Measurements from ENCODE around the gene TTC33.

The TTC33 gene

GRCh38 chr5:40738502-40738901 is 17.3 kb downstream of the TTC33 start:
- TF ChIP-seq, protein P1, sequence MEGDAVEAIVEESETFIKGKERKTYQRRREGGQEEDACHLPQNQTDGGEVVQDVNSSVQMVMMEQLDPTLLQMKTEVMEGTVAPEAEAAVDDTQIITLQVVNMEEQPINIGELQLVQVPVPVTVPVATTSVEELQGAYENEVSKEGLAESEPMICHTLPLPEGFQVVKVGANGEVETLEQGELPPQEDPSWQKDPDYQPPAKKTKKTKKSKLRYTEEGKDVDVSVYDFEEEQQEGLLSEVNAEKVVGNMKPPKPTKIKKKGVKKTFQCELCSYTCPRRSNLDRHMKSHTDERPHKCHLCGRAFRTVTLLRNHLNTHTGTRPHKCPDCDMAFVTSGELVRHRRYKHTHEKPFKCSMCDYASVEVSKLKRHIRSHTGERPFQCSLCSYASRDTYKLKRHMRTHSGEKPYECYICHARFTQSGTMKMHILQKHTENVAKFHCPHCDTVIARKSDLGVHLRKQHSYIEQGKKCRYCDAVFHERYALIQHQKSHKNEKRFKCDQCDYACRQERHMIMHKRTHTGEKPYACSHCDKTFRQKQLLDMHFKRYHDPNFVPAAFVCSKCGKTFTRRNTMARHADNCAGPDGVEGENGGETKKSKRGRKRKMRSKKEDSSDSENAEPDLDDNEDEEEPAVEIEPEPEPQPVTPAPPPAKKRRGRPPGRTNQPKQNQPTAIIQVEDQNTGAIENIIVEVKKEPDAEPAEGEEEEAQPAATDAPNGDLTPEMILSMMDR (IDR thresholded peaks at IDR 0.05), result no peak

DNA sequence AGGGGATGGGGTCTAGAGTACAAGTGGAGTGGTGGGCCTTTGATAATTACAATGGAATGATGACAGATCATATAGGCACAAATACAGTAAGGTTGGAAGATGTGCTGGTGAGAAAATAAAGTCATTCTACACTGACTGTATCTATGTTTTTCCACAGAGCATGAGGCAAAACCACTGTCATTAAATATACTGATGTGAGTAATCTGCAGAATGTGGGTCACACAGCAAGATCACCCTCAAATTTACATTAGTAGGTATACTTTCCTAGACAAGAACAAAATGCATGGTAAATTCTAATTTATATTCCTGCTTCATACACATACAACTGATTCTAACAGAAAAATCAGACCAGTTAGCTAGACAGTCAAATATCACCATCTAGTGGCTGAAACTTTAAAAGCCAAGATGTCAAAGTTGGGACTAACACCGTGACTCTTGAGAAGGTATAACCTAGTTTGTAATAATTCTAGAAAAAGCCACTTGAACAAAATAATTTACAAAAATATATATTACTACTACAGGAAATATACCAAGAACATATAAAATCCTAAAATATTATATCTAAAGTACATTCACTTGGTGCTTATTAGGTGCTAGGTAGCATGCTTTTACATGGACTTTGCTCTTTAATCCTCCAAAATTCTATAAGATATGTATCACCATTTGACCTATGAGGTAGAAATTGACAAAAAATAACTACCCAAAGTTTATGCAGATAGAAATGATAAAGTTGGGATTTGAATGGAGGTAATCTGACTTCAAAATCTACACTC is 19.5 kb downstream of the TTC33 start:
- TF ChIP-seq, protein P1 (IDR thresholded peaks at IDR 0.05), result peak; percentile 80

- TF ChIP-seq, protein P1 (IDR thresholded peaks at IDR 0.05), result no peak
These were observed 20.2 kb downstream of the TTC33 start for GRCh38 chr5:40735609-40736008.

- TF ChIP-seq, protein P1 (IDR thresholded peaks at IDR 0.05), result no peak
These were observed 20.8 kb downstream of the TTC33 start for GRCh38 chr5:40734986-40735385.

- TF ChIP-seq, protein P1 (IDR thresholded peaks at IDR 0.05), result no peak
These were observed 21.7 kb downstream of the TTC33 start for GRCh38 chr5:40733879-40734563.

DNA sequence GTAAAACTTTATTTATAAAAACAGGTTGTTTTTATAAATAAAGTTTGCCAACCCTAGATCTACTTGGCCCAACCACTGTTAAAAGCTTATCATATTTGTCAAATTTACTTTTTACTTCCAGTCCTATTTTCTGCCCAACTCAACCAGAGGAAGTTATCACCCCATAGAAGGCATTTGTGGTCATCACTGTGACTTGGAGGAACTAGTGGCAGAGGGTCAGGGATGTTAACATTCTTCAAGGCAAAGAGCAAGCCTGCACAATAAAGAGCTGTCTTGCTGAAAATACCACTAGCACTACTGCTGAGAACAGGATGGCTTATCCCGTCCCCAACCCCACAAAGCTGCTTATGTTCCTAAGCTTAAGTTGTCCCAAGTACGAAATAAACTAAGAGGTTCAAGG is 22.3 kb downstream of the TTC33 start:
- TF ChIP-seq, protein P1 (IDR thresholded peaks at IDR 0.05), result no peak

DNA sequence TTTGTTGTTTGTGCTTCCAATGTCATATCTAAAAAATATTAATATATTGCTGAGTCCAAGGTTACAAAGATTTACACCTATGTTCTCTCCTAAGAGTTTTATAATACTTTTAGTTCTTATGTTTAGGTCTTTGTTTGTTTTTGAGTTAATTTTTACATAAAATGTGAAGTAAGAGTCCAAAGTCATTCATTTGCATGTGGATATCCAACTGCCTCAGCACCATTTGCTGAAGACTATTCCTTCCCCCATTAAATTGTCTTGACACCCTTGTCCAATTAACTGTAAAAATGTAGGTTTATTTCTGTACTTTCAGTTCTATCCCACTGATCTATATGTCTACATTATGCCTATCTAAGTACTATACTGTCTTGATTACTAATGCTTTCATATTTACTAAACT is 35.7 kb downstream of the TTC33 start:
- TF ChIP-seq, protein P1 (IDR thresholded peaks at IDR 0.05), result no peak

Measured in LNCAP (cell line).